K562 (cell line): ENCODE measurements around the gene SERINC3. TPM values are rescaled to one million over a fixed set of nuclear protein-coding genes. Genes with fewer than 3 reads are reported as not detected.

Source experiments
- BDP1 ChIP-seq: IDR thresholded peaks from 3 replicates; pipeline ENCODE4 v1.6.1; 2011; ENCODE audit not compliant: insufficient read length, insufficient read depth
- BHLHE40 ChIP-seq: IDR thresholded peaks from 2 replicates; pipeline ENCODE4 v1.6.1; 2011; ENCODE audit warnings: low read length, improper control_type of control experiment
- BRF1 ChIP-seq: IDR thresholded peaks from 3 replicates; pipeline ENCODE4 v1.6.1; 2011; ENCODE audit warnings: borderline replicate concordance, mild to moderate bottlenecking; ENCODE audit not compliant: insufficient read length; ENCODE audit errors: extremely low read depth
- CXXC5 ChIP-seq: fragments of 250-450 bp; sonication (Bioruptor Pico); IDR thresholded peaks from 2 replicates; pipeline ENCODE4 v1.8.0; 2022; ENCODE audit warnings: inconsistent platforms, mild to moderate bottlenecking, moderate library complexity
- DPF2 ChIP-seq: fragments of 450-650 bp; IDR thresholded peaks from 2 replicates; pipeline ENCODE4 v1.6.1; 2016
- KAT8 ChIP-seq: fragments of 450-650 bp; IDR thresholded peaks from 2 replicates; pipeline ENCODE4 v1.6.1; 2016; ENCODE audit warnings: low read depth, mild to moderate bottlenecking
- KDM1A ChIP-seq, 2 experiments: fragments of 450-650 bp; IDR thresholded peaks; 2 replicates each; pipeline ENCODE4 v1.6.1; 2016; ENCODE audit warnings: mild to moderate bottlenecking in 2 of 2
- LEF1 ChIP-seq: fragments of 450-650 bp; IDR thresholded peaks from 2 replicates; pipeline ENCODE4 v1.6.1; 2016; ENCODE audit warnings: mild to moderate bottlenecking
- MTA2 ChIP-seq: fragments of 450-650 bp; IDR thresholded peaks from 2 replicates; pipeline ENCODE4 v1.6.1; 2016; ENCODE audit warnings: low read depth
- NCOR1 ChIP-seq: fragments of 450-650 bp; IDR thresholded peaks from 2 replicates; pipeline ENCODE4 v1.6.1; 2016; ENCODE audit warnings: mild to moderate bottlenecking, moderate library complexity
- NR2C2 ChIP-seq, 2 experiments: fragments of 200-800 bp in 1 of 2; sonication (Bioruptor generic) in 1 of 2; sonication (generic) in 1 of 2; formaldehyde crosslinking in 1 of 2; IDR thresholded peaks; 2 replicates each; pipeline versions ENCODE4 v1.6.1 to v1.8.0; 2016 to 2022; ENCODE audit warnings: mild to moderate bottlenecking in 1 of 2, missing compliant biosample characterization in 1 of 2, missing genetic modification characterization in 1 of 2, missing genetic modification reagents in 1 of 2
- PBX2 ChIP-seq, 2 experiments: IDR thresholded peaks in 1 of 2; conservative IDR thresholded peaks in 1 of 2; 2 replicates each; pipeline ENCODE4 v1.6.1; 2016; ENCODE audit warnings: low read depth in 2 of 2, mild to moderate bottlenecking in 1 of 2, missing compliant biosample characterization in 1 of 2, missing genetic modification characterization in 1 of 2, moderate library complexity in 1 of 2
- PKNOX1 ChIP-seq: fragments of 450-650 bp; IDR thresholded peaks from 2 replicates; pipeline ENCODE4 v1.6.1; 2016
- PML ChIP-seq: IDR thresholded peaks from 2 replicates; pipeline ENCODE4 v1.6.1; 2012; ENCODE audit warnings: low read length, inconsistent platforms
- SMARCA4 ChIP-seq: fragments of 450-650 bp; IDR thresholded peaks from 2 replicates; pipeline ENCODE4 v1.6.1; 2016
- SMARCE1 ChIP-seq: fragments of 450-650 bp; IDR thresholded peaks from 2 replicates; pipeline ENCODE4 v1.7.1; 2016; ENCODE audit warnings: mild to moderate bottlenecking
- STAT5A ChIP-seq: IDR thresholded peaks from 2 replicates; pipeline ENCODE4 v1.6.1; 2012; ENCODE audit warnings: low read length, inconsistent platforms, borderline replicate concordance
- TRIM24 ChIP-seq, 2 experiments: fragments of 450-650 bp; IDR thresholded peaks; 2 replicates each; pipeline ENCODE4 v1.6.1; 2016
- ZMIZ1 ChIP-seq, 2 experiments: fragments of 150-350 bp in 1 of 2; IDR thresholded peaks; 2 replicates each; pipeline ENCODE4 v1.6.1; 2012 to 2016; ENCODE audit warnings: low read depth in 2 of 2, low read length in 2 of 2, mild to moderate bottlenecking in 1 of 2, moderate library complexity in 1 of 2
- ZNF41 ChIP-seq: fragments of 250-450 bp; sonication (Bioruptor Pico); conservative IDR thresholded peaks from 2 replicates; pipeline ENCODE4 v1.4.0; 2020; ENCODE audit warnings: mild to moderate bottlenecking
- polyA plus RNA-seq, 8 experiments: library from polyadenylated mRNA; depleted of rRNA in 4 of 8; stranded (reverse) in 5 of 8; unstranded in 3 of 8; fragments of >200 nt; fragmentation: Nextera tagmentation in 2 of 8; fragmentation: Illumina TruSeq in 1 of 8; extraction: Ambion mirVana in 2 of 8; extraction: Trizol in 1 of 8; gene quantifications; 2 replicates each; pipeline versions ENCODE4 v1.2.1 to v1.2.3, GENCODE V29; 2011 to 2014; ENCODE audit warnings: inconsistent platforms in 1 of 8, missing spikeins in 1 of 8
- total RNA-seq, 7 experiments: library from RNA; depleted of rRNA in 6 of 7; stranded (reverse); fragments of >200 nt in 6 of 7; fragmentation: Illumina TruSeq in 2 of 7; extraction: Trizol in 2 of 7; gene quantifications; 2 replicates each; pipeline versions ENCODE4 v1.2.1 to v1.2.3, GENCODE V29; 2011 to 2021; ENCODE audit warnings: low replicate concordance in 1 of 7
- TF ChIP-seq, protein P1 (sequence below): IDR thresholded peaks from 2 replicates; pipeline ENCODE4 v1.6.1; 2011; ENCODE audit warnings: borderline replicate concordance, low read depth, mild to moderate bottlenecking, moderate library complexity, low read length; ENCODE audit not compliant: insufficient read depth, poor library complexity, severe bottlenecking

SERINC3 gene
- total and polyA plus RNA-seq, 9 of the 15 experiments (the other 6 are each of a cell fraction or from before 2014, with no cell fraction given), result 24.7 to 107 (median 48.8) TPM

- TF ChIP-seq PBX2 (CRISPR knock-in tag; IDR thresholded peaks at IDR 0.05; ENCODE audit: low read depth) (no peak), PBX2 (tag; conservative IDR thresholded peaks at IDR 0.05; ENCODE audit: low read depth) (peak; percentile 95), DPF2 (peak; percentile 80), ZMIZ1 (IDR thresholded peaks at IDR 0.05; ENCODE audit: low read depth in 2 of 2, low read length in 2 of 2) (0 out of 4 replicates have a peak, but pooled peaks of 1 of the 2 experiments have one; percentile 22), BHLHE40 (peak; percentile 20; the same call in 1 of the 2 replicates), PKNOX1 (peak; percentile 86), BDP1 (no peak), ZNF41 (CRISPR knock-in tag) (no peak), LEF1 (peak; percentile 18; the same call in 1 of the 2 replicates), CXXC5 (peak; percentile 82), BRF1 (no peak), KDM1A (IDR thresholded peaks at IDR 0.05) (peak in 1 of 2 experiments; percentile 39; a peak in 1 of 4 replicates), KAT8 (no peak), SMARCE1 (peak; percentile 43; the same call in 1 of the 2 replicates), SMARCA4 (peak; percentile 77), PML (0 out of 2 replicates have a peak, but pooled peaks have one; percentile 57), STAT5A (peak; percentile 58; the same call in 1 of the 2 replicates), MTA2 (peak; percentile 81), TRIM24 (IDR thresholded peaks at IDR 0.05) (0 out of 4 replicates have a peak, but pooled peaks have one; percentile 18 to 40), NR2C2 (CRISPR knock-in tag; IDR thresholded peaks at IDR 0.05) (no peak), NR2C2 (tag; IDR thresholded peaks at IDR 0.05) (no peak), NCOR1 (peak; percentile 69)
- TF ChIP-seq, protein P1, sequence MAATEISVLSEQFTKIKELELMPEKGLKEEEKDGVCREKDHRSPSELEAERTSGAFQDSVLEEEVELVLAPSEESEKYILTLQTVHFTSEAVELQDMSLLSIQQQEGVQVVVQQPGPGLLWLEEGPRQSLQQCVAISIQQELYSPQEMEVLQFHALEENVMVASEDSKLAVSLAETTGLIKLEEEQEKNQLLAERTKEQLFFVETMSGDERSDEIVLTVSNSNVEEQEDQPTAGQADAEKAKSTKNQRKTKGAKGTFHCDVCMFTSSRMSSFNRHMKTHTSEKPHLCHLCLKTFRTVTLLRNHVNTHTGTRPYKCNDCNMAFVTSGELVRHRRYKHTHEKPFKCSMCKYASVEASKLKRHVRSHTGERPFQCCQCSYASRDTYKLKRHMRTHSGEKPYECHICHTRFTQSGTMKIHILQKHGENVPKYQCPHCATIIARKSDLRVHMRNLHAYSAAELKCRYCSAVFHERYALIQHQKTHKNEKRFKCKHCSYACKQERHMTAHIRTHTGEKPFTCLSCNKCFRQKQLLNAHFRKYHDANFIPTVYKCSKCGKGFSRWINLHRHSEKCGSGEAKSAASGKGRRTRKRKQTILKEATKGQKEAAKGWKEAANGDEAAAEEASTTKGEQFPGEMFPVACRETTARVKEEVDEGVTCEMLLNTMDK, result no peak
These were observed 30.2 kb upstream of the SERINC3 start (continued) for GRCh38 chr20:44552050-44552449.
